HG02798 (cell line): ENCODE data around the gene ATG16L2.
"Not testable (repeated sequence)": the region's sequence is repeated elsewhere in the genome, so short reads cannot be mapped to it uniquely, and the experiment has no call there.

Source experiments
- ATAC-seq: cut with Tn5 transposase; IDR thresholded peaks from one replicate; pipeline ENCODE4 v1.9.1; 2021; ENCODE audit warnings: mild to moderate bottlenecking; ENCODE audit not compliant: unreplicated experiment, poor library complexity

ATG16L2 gene

DNA sequence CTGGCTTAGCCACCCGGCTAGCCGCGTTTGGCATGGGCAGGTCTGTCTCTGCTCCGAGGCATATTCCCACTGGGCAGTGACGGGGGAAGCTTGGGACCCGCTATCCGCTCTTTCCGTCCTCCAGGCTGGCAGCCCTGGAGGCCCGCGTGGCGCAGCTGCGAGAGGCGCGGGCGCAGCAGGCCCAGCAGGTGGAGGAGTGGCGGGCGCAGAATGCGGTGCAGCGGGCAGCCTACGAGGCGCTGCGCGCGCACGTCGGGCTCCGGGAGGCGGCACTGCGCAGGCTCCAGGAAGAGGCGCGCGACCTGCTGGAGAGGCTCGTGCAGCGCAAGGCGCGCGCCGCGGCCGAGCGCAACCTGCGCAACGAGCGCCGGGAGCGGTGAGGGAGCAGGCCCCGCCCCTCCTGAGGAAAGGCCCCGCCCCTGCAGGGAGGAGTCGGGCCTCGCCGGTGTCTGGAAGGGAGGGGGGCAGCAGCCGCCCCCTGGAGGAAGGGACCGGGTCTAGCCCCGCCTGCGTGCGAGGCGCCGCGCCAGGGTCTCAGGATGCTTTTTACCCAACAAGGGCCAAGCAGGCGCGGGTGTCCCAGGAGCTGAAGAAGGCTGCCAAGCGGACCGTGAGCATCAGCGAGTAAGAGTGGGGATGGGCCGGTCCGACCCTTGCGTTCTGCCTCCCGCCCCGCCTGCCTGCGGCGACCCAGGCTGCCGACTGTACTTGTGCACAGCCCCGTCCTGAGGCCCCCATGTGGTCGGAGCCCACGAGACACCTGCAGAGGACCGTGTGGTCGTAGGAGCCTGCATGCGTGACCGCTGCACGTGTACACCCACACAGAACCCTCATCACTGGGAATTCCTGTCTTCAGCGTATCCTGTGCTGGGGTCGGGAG lies 7.9 kb downstream of the ATG16L2 start:
- peak; percentile 28 for ATAC-seq

- no peak for ATAC-seq
Observed at GRCh38 chr11:72823105-72823804, 9.0 kb downstream of the ATG16L2 start.

- ATAC-seq, result no peak
Observed at GRCh38 chr11:72824020-72824419, 9.8 kb downstream of the ATG16L2 start.

DNA sequence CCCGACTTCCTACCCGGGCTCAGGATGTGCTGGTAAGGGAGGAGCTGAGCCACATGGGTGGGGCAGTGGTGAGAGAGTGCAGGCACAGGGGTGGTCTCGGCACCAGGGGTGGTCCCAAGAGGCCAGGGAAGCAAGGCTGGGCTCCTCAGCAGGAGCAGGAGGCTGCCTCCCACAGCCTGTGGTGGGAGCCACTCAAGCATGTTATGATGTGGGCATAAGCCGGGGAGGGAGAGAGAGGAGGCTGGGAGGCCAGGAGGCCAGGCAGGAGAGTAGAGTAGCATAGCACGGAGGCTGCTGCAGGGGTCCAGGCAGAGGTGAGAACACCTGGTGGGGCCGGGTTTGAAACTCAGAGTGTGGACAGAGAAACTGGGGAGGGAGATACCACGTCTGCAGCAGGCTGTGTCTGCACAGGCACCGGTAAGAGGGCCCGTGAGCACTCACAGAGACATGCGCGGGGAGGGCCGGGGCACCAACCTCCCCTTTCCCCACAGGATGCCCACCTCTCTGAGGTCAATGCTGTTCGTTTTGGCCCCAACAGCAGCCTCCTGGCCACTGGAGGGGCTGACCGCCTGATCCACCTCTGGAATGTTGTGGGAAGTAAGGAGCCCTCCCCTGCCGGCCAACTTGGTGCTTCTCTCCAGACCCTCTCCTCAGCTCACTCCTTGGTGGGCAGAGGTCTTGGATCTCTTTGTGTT lies 10.7 kb downstream of the ATG16L2 start:
- ATAC-seq, result no peak

DNA sequence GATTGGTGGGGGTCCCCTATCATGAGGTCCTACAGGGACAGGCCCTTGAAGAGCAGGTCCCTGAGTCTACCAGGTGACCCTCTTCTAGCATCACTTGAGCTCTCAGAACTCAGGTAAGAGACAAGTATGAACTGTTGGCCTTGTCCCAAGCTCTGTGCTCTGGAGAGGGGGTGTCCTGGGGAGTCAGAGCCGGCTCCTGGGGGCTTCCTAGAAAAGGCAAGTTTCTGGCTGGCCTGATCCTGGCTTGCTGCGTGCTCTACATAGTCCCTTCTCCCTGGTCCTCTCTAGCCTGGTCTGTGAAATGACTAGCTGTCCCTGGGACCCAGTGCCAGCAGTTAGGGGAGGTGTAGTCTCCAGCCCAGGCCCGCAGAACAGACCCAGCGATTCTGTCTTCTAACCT lies 11.4 kb downstream of the ATG16L2 start:
- ATAC-seq, result no peak

DNA sequence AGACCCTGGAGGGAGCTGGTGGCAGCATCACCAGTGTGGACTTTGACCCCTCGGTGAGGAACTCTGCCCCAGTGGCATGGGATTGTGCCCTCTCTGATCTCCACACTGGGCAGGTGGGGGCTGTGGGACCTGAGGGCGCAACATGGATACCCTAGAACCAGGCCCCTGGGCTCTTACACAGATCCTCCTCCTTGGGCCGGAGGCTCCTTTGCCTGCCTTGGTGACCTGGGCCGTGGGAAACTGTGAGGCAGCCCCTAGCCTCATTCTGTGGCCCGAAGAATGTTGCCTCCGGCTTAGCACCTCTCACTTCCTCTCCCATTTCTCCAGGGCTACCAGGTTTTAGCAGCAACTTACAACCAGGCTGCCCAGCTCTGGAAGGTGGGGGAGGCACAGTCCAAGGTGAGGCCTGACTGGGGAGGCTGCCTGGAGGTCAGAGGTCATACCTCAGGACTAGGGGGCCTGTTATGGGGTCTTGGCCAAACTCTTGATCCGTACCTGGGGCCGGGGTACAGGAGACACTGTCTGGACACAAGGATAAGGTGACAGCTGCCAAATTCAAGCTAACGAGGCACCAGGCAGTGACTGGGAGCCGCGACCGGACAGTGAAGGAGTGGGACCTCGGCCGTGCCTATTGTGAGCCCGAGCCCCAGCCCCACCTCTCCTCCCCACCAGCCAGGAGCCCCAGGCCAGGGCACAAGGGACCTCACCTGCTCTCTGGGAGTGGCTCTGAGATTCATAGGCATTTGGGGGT lies 12.2 kb downstream of the ATG16L2 start:
- no peak for ATAC-seq

DNA sequence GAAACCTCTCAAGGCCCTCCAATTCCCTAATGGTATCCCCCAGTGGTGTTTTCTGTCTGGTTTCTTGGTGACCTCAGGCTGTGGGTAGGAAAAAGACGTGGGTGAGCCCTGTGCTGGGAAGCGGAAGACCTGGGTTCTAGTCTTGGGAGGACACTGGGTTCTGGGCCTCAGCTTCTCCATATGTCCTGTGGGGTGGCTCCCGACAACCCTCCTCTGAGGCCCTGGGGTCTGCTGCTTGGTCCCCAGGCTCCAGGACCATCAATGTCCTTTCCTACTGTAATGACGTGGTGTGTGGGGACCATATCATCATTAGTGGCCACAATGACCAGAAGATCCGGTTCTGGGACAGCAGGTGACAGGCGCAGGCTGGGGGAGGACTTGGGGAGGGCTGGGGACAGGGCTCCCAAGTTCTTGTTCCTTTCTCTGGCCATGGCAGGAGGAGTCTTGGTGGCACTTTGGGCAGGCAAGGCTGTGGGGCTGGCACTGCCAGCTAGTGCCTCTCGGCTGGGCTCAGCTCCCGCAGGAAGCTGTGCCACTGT lies 12.8 kb downstream of the ATG16L2 start:
- no peak for ATAC-seq

DNA sequence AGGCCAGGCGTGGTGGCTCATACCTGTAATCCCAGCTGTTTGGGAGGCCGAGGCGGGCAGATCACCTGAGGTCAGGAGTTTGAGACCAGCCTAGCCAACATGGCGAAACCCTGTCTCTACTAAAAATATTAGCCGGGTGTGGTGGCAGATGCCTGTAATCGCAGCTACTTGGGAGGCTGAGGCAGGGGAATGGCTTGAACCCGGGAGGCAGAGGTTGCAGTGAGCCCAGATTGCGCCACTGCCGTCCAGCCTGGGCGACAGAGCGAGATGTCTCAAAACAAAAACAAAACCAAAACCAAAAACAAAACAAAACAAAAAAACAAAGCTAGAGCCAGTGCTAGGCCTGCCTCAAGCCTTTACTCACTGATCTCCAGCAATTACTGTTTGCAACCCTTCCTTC lies 13.4 kb downstream of the ATG16L2 start:
- ATAC-seq, result not testable (repeated sequence)

DNA sequence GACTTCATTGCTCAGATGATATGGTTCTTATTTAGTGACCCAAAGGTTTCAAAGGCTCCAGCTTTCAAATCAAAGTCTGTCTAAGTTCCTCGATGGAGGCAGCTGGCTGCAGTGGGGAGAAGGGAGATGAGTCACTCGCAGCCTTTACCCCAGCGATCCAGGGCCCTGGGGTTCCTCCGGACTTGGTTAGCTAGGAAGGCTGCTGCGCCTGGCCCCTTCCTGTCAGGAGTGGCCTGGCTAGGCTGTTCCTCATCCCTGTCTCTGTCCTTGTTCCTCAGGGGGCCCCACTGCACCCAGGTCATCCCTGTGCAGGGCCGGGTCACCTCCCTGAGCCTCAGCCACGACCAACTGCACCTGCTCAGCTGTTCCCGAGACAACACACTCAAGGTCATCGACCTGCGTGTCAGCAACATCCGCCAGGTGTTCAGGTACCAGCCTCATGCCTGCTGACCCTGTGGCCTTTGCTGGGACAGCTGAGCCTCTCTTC lies 13.9 kb downstream of the ATG16L2 start:
- no peak for ATAC-seq

- no peak for ATAC-seq
Observed at GRCh38 chr11:72828692-72829101, 14.5 kb downstream of the ATG16L2 start.

GRCh38 chr11:72829178-72829577 lies 15.0 kb downstream of the ATG16L2 start:
- ATAC-seq, result no peak

DNA sequence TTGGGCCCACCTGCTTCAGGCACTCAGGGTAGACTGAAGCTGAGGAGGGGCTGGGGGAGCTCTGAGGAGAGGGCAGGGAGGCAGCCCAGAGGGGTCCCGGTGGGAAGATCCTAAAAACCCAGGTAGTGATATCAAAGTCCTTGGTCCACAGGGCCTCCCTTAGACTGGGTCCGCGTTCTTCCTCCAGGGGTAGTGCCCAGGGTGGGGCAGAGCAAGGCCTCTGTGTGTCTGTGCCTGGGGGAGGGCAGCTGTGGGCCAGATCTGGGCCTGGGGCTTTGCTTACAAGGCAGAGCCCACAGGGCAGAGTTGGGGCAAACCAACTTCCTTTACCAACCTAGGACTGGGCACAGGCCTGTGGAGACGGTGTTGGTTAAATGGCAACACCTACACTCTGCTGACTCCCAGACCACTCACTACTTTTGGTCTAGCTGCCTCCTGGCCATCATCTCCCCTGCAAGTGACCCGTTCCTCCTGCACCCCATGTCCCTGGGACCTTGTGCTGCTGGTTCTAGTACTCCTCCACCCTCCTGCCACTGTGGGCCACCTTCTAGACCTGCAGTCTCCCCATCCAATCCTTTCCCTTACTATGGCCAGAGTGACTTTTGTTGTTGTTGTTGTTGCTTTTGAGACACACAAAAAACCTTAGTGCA lies 15.8 kb downstream of the ATG16L2 start:
- ATAC-seq, result no peak

DNA sequence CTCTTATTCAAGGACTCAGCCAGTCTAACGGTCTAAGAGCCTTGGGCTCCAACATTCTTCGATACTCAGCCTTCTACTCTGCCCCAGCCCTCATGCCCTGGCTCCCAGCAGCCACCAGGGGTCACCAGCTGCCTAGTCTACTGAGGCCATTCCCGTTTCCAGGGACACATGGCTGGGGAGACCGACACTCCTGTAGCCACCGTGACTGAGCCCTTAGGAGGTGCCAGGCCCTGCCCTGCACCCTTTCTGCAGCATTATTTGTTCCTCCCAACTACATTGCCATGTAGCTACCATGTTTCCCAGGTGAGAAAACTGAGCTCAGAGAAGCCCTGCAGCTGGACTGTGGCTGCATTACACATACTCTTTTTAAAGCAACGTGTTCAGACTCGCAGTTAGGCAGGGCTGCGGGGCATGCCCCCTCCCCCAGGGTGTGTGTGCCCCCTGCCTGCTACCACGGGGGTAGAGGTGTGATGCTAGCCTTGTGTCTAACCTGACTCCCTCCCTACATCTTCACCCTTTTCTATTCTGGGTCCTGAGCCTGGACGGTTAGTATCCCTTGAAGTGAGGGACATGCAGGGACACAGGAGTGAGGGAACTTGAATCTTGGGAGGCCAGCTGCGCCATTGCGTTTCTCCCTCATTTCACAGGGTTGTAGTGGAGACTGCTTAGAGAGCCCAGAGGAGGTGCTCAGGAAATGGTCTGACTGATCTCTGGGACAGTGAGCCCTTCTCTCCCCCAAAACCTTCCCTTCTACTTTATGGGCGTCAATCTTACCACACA lies 17.5 kb downstream of the ATG16L2 start:
- no peak for ATAC-seq

DNA sequence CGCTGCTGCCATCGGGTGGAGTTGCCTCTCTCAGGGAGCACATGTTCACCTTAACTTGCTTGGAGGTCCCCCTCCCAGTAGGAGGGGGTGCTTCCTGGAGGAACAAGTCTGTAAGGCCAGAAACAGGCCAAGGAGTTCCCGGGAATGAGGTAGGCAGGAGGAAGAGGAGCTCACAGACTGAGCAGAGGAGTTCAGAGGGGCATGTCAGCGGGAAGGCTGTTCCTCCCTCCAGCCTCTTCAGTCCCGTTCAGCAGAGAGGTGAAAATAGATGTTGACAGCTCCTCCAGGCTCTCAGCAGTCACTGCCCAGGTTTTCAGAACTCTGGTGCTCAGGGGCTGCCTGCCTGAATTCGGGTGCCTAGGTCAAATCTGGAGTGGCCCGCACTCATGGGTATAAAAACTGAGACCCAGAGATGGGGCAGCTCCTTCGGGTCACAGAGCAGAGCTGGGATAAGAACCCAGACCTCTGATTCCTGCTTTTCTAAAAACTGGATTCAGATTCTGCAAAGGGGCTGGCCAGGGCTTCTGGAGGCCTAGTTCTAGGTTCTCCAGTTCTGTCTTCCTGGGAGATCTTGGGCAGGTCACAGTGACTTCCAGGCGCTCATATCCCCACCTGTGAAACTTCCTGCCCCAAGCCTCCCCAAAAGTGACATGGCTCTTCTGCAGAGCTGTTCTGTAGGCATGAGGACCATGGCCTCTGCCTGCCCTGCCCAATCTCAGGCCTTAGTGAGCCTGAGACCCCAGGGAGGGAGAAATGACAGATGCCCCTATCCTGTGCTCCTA lies 18.3 kb downstream of the ATG16L2 start:
- no peak for ATAC-seq

DNA sequence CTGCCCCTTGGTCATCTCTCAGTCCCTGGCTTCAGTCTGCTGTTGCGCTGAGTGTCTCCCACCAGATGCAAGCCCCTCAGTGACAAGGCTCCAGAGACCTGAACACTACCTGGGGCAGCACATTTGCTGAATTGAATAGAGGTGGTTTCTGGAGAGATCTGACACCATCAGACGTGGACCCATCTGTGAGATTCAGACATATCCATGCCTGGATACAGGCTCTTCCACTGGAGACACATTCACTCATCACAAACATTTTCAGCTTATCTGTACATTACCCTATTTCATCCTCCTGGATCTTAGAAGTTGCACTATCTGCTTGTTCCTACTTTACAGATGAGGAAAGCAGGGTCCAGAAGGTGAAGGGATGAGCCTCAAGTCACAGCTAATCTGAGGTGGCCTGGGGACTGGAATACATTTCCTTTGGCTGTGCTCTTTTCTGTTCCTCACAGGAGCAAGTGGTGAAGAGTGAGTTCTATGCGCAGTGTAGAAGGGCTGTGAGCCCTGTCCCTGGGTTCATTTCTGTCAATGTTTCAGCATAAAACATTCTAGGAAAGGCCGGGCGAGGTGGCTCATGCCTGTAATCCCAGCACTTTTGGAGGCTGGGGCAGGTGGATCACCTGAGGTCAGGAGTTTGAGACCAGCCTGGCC lies 19.0 kb downstream of the ATG16L2 start:
- no peak for ATAC-seq

DNA sequence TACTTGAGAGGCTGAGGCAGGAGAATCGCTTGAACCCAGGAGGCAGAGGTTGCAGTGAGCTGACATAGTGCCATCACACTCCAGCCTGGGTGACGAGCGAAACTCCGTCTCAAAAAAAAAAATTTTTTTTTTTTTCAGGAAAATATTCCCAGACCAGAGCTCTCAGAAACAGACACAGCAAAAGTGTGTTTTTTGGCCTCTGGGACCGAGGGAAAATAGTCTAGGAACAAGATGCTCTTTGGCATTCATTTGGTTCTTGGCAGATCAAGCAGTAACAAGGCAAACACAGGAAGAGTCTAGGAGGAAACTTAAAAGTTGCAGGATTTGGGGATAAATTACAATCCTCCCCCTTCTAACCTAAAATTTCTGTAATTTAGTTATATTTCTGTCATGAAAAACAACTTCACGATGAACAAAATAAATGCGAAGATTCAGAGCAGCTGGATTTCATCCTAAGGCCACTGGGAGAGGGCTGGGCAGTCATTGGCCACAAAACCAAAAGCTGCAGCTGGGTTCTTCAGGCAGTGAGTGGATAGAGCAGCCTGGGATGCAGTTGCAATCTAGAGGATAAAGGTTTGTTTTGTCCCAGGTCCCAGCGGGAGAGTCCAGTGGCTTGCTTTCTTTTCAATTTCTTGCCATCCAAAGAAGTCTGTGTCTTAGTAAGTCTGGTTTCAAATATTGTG lies 19.7 kb downstream of the ATG16L2 start:
- no peak for ATAC-seq

- no peak for ATAC-seq
Observed at GRCh38 chr11:72834905-72835304, 20.7 kb downstream of the ATG16L2 start.
